ENCODE data around the gene STARD3. TPM values are rescaled to one million over a fixed set of nuclear protein-coding genes. Genes with fewer than 3 reads are reported as not detected.

STARD3 gene
- total RNA-seq, 1 experiment from 2014 or later: 44.8 TPM

- Histone ChIP-seq H3K4me1 (ENCODE audit: control insufficient read depth, insufficient read depth, low read length) (peaks cover 8% of the 10 kb centered on the region), H3K27ac (ENCODE audit: low read length) (no peak overlapping the region), H3K9me3 (ENCODE audit: control insufficient read depth, insufficient read depth, low read depth, low read length) (no peaks in the 10 kb centered on the region), H3K4me3 (ENCODE audit: low read depth in 2 of 2, low read length in 2 of 2) (no peak overlapping the region), H3K27me3 (ENCODE audit: control insufficient read depth, insufficient read depth, low read length) (no peaks in the 10 kb centered on the region), H3K36me3 (ENCODE audit: control insufficient read depth, insufficient read depth, low read length) (no peaks in the 10 kb centered on the region)
- DNase-seq (ENCODE audit: low read depth, low spot score) (no peak), ATAC-seq (no peak)
- TF ChIP-seq POLR2AphosphoS5 (IDR thresholded peaks at IDR 0.05; ENCODE audit: low read depth, low read length) (no peak), TCF7L2 (IDR thresholded peaks at IDR 0.05; ENCODE audit: low read depth, low read length) (no peak), SIN3A (IDR thresholded peaks at IDR 0.05; ENCODE audit: borderline replicate concordance, insufficient read depth, low read depth, low read length) (no peak), REST (IDR thresholded peaks at IDR 0.05; ENCODE audit: insufficient read depth in 1 of 2, low read depth in 2 of 2, low read length in 1 of 2) (no peak)
- TF ChIP-seq, protein P1, sequence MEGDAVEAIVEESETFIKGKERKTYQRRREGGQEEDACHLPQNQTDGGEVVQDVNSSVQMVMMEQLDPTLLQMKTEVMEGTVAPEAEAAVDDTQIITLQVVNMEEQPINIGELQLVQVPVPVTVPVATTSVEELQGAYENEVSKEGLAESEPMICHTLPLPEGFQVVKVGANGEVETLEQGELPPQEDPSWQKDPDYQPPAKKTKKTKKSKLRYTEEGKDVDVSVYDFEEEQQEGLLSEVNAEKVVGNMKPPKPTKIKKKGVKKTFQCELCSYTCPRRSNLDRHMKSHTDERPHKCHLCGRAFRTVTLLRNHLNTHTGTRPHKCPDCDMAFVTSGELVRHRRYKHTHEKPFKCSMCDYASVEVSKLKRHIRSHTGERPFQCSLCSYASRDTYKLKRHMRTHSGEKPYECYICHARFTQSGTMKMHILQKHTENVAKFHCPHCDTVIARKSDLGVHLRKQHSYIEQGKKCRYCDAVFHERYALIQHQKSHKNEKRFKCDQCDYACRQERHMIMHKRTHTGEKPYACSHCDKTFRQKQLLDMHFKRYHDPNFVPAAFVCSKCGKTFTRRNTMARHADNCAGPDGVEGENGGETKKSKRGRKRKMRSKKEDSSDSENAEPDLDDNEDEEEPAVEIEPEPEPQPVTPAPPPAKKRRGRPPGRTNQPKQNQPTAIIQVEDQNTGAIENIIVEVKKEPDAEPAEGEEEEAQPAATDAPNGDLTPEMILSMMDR (IDR thresholded peaks at IDR 0.05): no peak
- ChIA-PET POLR2A (no interaction called here), CTCF (no interaction called here)
- in situ Hi-C loops (cut with HindIII; ENCODE audit: low pct_unique_long_range_greater_than_20kb, low sequenced_read_pairs) (no loop called here), intact Hi-C loops (cut with micrococcal nuclease; ENCODE audit: unreplicated experiment) (no loop called here)
- BruUV-seq (replicated peaks): no TSS peak
Observed at GRCh38 chr17:39658760-39659159, 21.8 kb downstream of the STARD3 start.

GRCh38 chr17:39659279-39660010 is 22.5 kb downstream of the STARD3 start:
- no peak overlapping the region for H3K4me3 ChIP-seq (ENCODE audit: low read depth in 2 of 2, low read length in 2 of 2)
- ATAC-seq (no peak), DNase-seq (ENCODE audit: low read depth, low spot score) (no peak)
- POLR2A ChIA-PET: interaction anchor here (0.6 kb wide), 1 partner anchor 46 kb away, joined by 4 read pairs; no protein-coding TSS in a partner anchor
- CTCF ChIA-PET: interaction anchor here (0.7 kb wide), 1 partner anchor 40 kb away, joined by 3 read pairs; no protein-coding TSS in a partner anchor
- peaks cover 15% of the 10 kb centered on the region for H3K4me1 ChIP-seq (ENCODE audit: control insufficient read depth, insufficient read depth, low read length)
- no peak overlapping the region for H3K27ac ChIP-seq (ENCODE audit: low read length)
- no peaks in the 10 kb centered on the region for H3K36me3 ChIP-seq (ENCODE audit: control insufficient read depth, insufficient read depth, low read length)
- TF ChIP-seq POLR2AphosphoS5 (IDR thresholded peaks at IDR 0.05; ENCODE audit: low read depth, low read length): no peak
- TF ChIP-seq, protein P1 (IDR thresholded peaks at IDR 0.05): no peak
- TF ChIP-seq TCF7L2 (IDR thresholded peaks at IDR 0.05; ENCODE audit: low read depth, low read length): no peak
- no peak for TF ChIP-seq REST (IDR thresholded peaks at IDR 0.05; ENCODE audit: insufficient read depth in 1 of 2, low read depth in 2 of 2, low read length in 1 of 2)
- TF ChIP-seq SIN3A (IDR thresholded peaks at IDR 0.05; ENCODE audit: borderline replicate concordance, insufficient read depth, low read depth, low read length): no peak
- no peaks in the 10 kb centered on the region for H3K9me3 ChIP-seq (ENCODE audit: control insufficient read depth, insufficient read depth, low read depth, low read length)
- H3K27me3 ChIP-seq (ENCODE audit: control insufficient read depth, insufficient read depth, low read length): no peaks in the 10 kb centered on the region
- intact Hi-C loops (cut with micrococcal nuclease; ENCODE audit: unreplicated experiment) (no loop called here), in situ Hi-C loops (cut with HindIII; ENCODE audit: low pct_unique_long_range_greater_than_20kb, low sequenced_read_pairs) (no loop called here)
- BruUV-seq (replicated peaks): no TSS peak
